Measurements from ENCODE around the gene PDCD6IP.
"Not testable (repeated sequence)": the region's sequence is repeated elsewhere in the genome, so short reads cannot be mapped to it uniquely, and the experiment has no call there.

The PDCD6IP gene

DNA sequence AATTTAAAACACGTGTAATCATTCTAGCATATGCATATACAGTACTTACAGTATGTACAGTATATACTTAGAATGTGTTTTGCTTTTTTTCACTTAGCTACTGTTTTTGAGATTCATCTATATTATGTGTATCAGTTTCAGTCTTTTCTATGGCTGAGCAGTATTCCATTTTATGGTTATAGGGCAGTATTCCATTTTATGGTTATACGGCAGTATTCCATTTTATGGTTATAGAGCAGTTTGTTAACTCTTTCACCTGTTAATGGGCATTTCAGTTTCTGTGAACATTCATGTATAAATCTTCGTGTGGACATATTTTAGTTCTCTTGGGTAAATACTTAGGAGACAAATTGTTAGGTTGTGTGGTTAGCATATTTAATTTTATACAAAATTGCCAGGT, 40.9 kb downstream of the PDCD6IP start:
- no peaks in the 10 kb centered on the region for H3K27me3 ChIP-seq (ENCODE audit: control insufficient read depth in 5 of 5, insufficient read depth in 4 of 5, low read length in 5 of 5)
- no peak overlapping the region for H3K9ac ChIP-seq (ENCODE audit: low read length in 5 of 5)
- no peak overlapping the region for H3K4me3 ChIP-seq (ENCODE audit: low read depth in 1 of 5, low read length in 5 of 5)
- no peaks in the 10 kb centered on the region for H3K9me3 ChIP-seq (ENCODE audit: control insufficient read depth in 5 of 5, low read length in 5 of 5)
- no peak overlapping the region for H3K27ac ChIP-seq (ENCODE audit: low read depth, low read length)
- H3K36me3 ChIP-seq (ENCODE audit: control insufficient read depth in 5 of 5, insufficient read depth in 5 of 5, low read length in 5 of 5), result peaks cover 12 to 42% (median 23%) of the 10 kb centered on the region in 5 donors
- no peaks in the 10 kb centered on the region for H3K4me1 ChIP-seq (ENCODE audit: control insufficient read depth in 5 of 5, insufficient read depth in 5 of 5, low read length in 5 of 5)

DNA sequence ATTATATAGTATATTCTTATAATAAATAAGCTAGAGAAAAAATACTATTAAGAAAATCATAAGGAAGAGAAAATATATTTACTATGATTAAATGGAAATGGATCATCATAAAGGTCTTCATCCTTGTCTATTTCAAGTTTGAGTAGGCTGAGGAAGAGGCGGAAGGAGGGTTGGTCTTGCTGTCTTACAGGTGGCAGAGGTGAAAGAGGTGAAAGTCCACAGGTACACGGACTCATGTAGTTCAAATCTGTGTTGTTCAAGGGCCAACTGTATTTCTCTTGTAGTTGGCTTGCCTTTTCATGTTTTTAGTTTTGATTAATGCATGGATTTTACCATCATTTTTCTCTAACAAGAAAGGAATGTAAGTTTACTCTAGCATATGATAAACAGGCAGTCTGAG, 41.7 kb downstream of the PDCD6IP start:
- Histone ChIP-seq H3K27ac (ENCODE audit: low read depth, low read length) (no peak overlapping the region), H3K27me3 (ENCODE audit: control insufficient read depth in 5 of 5, insufficient read depth in 4 of 5, low read length in 5 of 5) (no peaks in the 10 kb centered on the region), H3K9ac (ENCODE audit: low read length in 5 of 5) (no peak overlapping the region), H3K36me3 (ENCODE audit: control insufficient read depth in 5 of 5, insufficient read depth in 5 of 5, low read length in 5 of 5) (peaks cover 13 to 48% (median 26%) of the 10 kb centered on the region in 5 donors), H3K4me3 (ENCODE audit: low read depth in 1 of 5, low read length in 5 of 5) (no peak overlapping the region), H3K4me1 (ENCODE audit: control insufficient read depth in 5 of 5, insufficient read depth in 5 of 5, low read length in 5 of 5) (no peaks in the 10 kb centered on the region), H3K9me3 (ENCODE audit: control insufficient read depth in 5 of 5, low read length in 5 of 5) (no peaks in the 10 kb centered on the region)

DNA sequence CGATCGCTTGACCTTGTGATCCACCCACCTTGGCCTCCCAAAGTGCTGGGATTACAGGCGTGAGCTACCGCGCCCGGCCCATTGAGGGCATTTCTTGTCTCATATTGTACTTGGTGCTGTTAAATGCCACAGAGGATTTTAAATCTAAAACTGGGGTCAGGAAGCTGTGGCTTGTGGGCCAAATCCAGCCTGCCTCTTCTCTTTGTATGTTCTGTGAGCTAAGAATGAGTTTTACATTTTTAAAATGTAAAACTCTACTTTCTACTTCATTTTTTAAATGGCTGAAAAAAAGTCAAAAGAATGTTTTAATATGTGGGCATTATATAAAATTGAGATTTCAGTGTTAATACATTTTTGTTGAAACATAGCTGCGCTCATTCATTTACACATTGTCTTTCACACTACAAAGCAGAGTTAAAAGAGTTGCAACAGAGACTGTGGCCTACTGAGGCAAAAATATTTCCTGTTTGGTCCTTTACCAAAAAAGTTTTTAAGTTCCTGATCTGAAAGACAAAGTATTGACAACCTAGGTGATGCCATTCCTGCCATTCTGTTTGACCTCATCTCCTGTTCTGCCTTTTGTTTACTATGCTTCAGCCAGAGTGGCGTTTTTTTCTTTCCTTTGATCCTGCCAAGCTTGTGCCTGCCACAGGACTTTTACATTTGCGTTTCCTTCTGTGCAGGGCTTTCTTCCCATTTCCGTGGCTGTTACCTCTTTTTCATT, 50.4 kb downstream of the PDCD6IP start:
- H3K27ac ChIP-seq (ENCODE audit: low read depth, low read length), result no peak overlapping the region
- H3K36me3 ChIP-seq (ENCODE audit: control insufficient read depth in 5 of 5, insufficient read depth in 5 of 5, low read length in 5 of 5), result peaks cover 18 to 38% (median 26%) of the 10 kb centered on the region in 5 donors
- H3K27me3 ChIP-seq (ENCODE audit: control insufficient read depth in 5 of 5, insufficient read depth in 4 of 5, low read length in 5 of 5), result no peaks in the 10 kb centered on the region

DNA sequence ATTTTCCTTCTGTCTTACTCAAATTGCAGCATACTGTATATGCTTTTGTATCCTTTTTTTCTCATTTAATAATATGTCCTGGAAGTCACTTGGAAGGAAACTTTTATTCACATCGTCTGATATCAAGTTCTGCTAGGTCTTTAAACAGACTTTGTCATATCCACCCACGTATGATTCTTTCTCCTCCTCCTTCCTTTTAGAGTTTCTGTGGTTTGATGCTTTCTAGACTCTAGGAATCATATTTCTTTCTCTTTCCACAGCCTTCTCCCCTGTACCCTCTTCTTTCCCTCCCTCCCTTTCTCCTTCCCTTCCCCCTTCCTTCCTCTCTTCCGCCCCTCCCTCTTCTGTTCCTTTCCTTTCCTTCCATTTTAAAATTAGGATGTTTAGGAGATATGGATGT, 52.2 kb downstream of the PDCD6IP start:
- H3K27ac ChIP-seq (ENCODE audit: low read depth, low read length); H3K4me3 ChIP-seq (ENCODE audit: low read depth in 1 of 5, low read length in 5 of 5); H3K27me3 ChIP-seq (ENCODE audit: control insufficient read depth in 5 of 5, insufficient read depth in 4 of 5, low read length in 5 of 5); H3K9me3 ChIP-seq (ENCODE audit: control insufficient read depth in 5 of 5, low read length in 5 of 5); H3K9ac ChIP-seq (ENCODE audit: low read length in 5 of 5); H3K4me1 ChIP-seq (ENCODE audit: control insufficient read depth in 5 of 5, insufficient read depth in 5 of 5, low read length in 5 of 5): not testable (repeated sequence)
- peaks cover 21 to 37% (median 35%) of the 10 kb centered on the region in 5 donors for H3K36me3 ChIP-seq (ENCODE audit: control insufficient read depth in 5 of 5, insufficient read depth in 5 of 5, low read length in 5 of 5)

More for the DNA sequence above, 50.4 kb downstream of the PDCD6IP start:
- H3K9ac ChIP-seq (ENCODE audit: low read length in 5 of 5), result no peak overlapping the region
- no peak overlapping the region for H3K4me3 ChIP-seq (ENCODE audit: low read depth in 1 of 5, low read length in 5 of 5)
- H3K9me3 ChIP-seq (ENCODE audit: control insufficient read depth in 5 of 5, low read length in 5 of 5), result no peaks in the 10 kb centered on the region
- H3K4me1 ChIP-seq (ENCODE audit: control insufficient read depth in 5 of 5, insufficient read depth in 5 of 5, low read length in 5 of 5), result no peaks in the 10 kb centered on the region

DNA sequence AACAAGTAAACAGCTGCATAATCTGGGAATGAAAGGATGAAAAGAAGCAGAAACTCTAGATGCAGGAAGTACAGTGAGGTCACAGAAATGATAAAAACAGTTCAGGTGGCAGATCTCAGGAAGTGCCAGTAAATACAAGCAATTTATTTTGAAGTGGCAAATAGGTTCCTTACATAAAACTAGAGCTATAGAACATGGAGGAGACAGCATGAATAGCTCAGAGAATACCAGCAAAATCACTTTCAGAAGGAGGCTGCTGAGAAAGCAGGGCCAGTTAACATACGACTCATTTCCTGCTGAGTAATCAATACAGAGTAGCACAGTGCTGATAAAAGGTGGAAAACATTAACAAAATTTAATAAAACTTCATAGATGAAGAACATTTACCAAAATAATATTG, 57.0 kb downstream of the PDCD6IP start:
- H3K9ac ChIP-seq (ENCODE audit: low read length in 5 of 5); H3K27me3 ChIP-seq (ENCODE audit: control insufficient read depth in 5 of 5, insufficient read depth in 4 of 5, low read length in 5 of 5); H3K27ac ChIP-seq (ENCODE audit: low read depth, low read length); H3K4me1 ChIP-seq (ENCODE audit: control insufficient read depth in 5 of 5, insufficient read depth in 5 of 5, low read length in 5 of 5); H3K9me3 ChIP-seq (ENCODE audit: control insufficient read depth in 5 of 5, low read length in 5 of 5); H3K4me3 ChIP-seq (ENCODE audit: low read depth in 1 of 5, low read length in 5 of 5): not testable (repeated sequence)
- H3K36me3 ChIP-seq (ENCODE audit: control insufficient read depth in 5 of 5, insufficient read depth in 5 of 5, low read length in 5 of 5), result peaks cover 25 to 45% (median 37%) of the 10 kb centered on the region in 5 donors

DNA sequence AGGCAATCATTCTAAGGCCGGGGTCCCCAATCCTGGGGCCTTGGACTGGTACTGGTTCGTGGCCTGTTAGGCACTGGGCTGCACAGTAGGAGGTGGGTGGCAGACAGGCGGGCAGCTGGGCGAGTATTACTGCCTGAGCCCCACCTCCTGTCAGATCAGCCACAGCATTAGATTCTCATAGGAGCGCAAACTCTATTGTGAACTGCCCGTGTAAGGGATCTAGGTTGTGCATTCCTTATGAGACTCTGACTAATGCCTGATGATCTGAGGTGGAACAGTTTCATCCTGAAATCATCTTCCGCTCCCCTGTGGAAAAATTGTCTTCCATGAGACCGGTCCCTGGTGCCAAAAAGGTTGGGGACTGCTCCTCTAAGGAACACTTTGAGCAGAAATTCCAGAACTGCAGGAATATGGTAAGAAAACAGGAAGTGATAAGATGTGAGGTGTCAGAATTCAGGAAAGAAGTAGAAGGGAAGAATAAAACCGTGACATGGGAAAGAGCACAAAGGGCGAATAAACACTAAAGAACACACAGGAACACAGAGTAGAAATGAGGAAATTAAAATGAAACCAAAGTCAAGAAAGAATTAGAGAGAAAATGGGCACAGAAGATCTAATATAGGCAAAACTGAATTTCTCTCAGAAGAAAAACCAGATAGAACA, 57.6 kb downstream of the PDCD6IP start:
- no peak overlapping the region for H3K27ac ChIP-seq (ENCODE audit: low read depth, low read length)
- no peaks in the 10 kb centered on the region for H3K9me3 ChIP-seq (ENCODE audit: control insufficient read depth in 5 of 5, low read length in 5 of 5)
- no peak overlapping the region for H3K9ac ChIP-seq (ENCODE audit: low read length in 5 of 5)
- no peaks in the 10 kb centered on the region for H3K4me1 ChIP-seq (ENCODE audit: control insufficient read depth in 5 of 5, insufficient read depth in 5 of 5, low read length in 5 of 5)
- H3K36me3 ChIP-seq (ENCODE audit: control insufficient read depth in 5 of 5, insufficient read depth in 5 of 5, low read length in 5 of 5), result peaks cover 24 to 43% (median 40%) of the 10 kb centered on the region in 5 donors
- no peak overlapping the region for H3K4me3 ChIP-seq (ENCODE audit: low read depth in 1 of 5, low read length in 5 of 5)
- no peaks in the 10 kb centered on the region for H3K27me3 ChIP-seq (ENCODE audit: control insufficient read depth in 5 of 5, insufficient read depth in 4 of 5, low read length in 5 of 5)

DNA sequence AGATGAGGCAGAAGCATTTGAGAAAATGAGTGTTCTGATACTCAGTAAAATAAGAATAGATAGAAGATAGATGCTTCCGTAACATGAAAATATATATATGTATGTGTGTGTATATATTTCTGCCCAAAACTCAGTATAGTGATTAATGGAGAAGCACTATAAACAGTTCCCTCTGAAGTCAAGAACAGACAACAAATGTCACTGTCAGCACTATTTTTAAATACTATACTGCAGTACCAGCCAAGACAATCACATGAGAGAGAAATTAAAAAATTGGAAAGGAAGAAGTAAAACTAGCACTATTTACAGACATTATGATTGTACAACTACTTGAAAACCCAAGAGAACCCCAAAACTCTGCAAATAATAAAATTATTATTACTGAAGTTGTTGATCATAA, 59.3 kb downstream of the PDCD6IP start:
- H3K36me3 ChIP-seq (ENCODE audit: control insufficient read depth in 5 of 5, insufficient read depth in 5 of 5, low read length in 5 of 5), result peaks cover 25 to 39% (median 36%) of the 10 kb centered on the region in 5 donors
- not testable (repeated sequence) for H3K27me3 ChIP-seq (ENCODE audit: control insufficient read depth in 5 of 5, insufficient read depth in 4 of 5, low read length in 5 of 5); H3K9me3 ChIP-seq (ENCODE audit: control insufficient read depth in 5 of 5, low read length in 5 of 5); H3K4me3 ChIP-seq (ENCODE audit: low read depth in 1 of 5, low read length in 5 of 5); H3K4me1 ChIP-seq (ENCODE audit: control insufficient read depth in 5 of 5, insufficient read depth in 5 of 5, low read length in 5 of 5); H3K27ac ChIP-seq (ENCODE audit: low read depth, low read length); H3K9ac ChIP-seq (ENCODE audit: low read length in 5 of 5)

DNA sequence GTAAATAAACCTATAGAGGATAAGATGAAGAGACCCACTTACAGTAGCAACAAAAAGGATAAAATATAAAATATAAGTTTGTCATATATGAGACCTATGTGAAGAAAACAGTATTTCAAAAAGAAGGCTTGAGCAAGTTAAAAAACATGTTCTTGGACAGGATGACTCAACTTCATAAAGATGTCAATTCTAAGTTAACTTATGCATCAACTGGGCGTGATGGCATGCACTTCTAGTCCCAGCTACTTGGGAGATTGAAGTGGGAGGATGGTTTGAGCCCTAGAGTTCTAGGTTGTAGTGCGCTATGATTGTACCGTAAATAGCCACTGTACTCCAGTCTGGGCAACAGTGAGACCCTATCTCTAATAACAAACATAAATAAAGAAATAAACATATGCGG, 59.7 kb downstream of the PDCD6IP start:
- H3K27me3 ChIP-seq (ENCODE audit: control insufficient read depth in 5 of 5, insufficient read depth in 4 of 5, low read length in 5 of 5), result no peaks in the 10 kb centered on the region
- H3K9me3 ChIP-seq (ENCODE audit: control insufficient read depth in 5 of 5, low read length in 5 of 5), result no peaks in the 10 kb centered on the region
- no peak overlapping the region for H3K4me3 ChIP-seq (ENCODE audit: low read depth in 1 of 5, low read length in 5 of 5)
- H3K36me3 ChIP-seq (ENCODE audit: control insufficient read depth in 5 of 5, insufficient read depth in 5 of 5, low read length in 5 of 5), result peaks cover 25 to 39% (median 37%) of the 10 kb centered on the region in 5 donors
- no peaks in the 10 kb centered on the region for H3K4me1 ChIP-seq (ENCODE audit: control insufficient read depth in 5 of 5, insufficient read depth in 5 of 5, low read length in 5 of 5)
- no peak overlapping the region for H3K27ac ChIP-seq (ENCODE audit: low read depth, low read length)
- no peak overlapping the region for H3K9ac ChIP-seq (ENCODE audit: low read length in 5 of 5)

DNA sequence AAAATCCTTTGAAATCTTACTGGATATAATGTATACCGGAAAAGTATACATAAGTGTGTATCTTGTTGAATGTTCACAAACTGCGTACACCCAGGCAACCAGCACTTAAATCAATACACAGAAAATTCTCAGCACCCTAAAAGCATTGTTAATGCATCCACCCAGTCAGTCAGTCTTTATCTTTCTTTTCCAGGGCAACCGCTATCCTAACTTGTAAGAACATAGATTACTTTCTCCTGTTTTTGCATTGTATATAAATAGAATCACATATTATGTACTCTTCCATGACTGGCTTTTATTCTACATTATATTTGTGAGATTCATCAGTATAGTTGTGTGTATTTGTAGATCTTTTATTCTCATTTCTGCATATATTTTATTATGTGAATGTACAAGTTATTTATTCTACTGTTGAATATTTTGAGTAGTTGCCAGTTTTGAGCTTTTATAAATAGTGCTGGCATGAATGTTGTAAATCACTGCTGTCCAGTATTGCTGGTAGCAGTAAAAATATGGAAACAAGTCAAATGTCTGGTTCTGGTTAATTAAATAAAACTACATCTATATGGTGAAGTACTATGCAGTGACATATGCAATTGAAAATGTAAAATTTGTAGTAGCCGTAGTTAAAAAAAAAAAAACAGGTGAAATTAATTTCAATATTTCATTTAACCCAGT, 62.1 kb downstream of the PDCD6IP start:
- no peaks in the 10 kb centered on the region for H3K4me1 ChIP-seq (ENCODE audit: control insufficient read depth in 5 of 5, insufficient read depth in 5 of 5, low read length in 5 of 5)
- no peak overlapping the region for H3K27ac ChIP-seq (ENCODE audit: low read depth, low read length)
- H3K9ac ChIP-seq (ENCODE audit: low read length in 5 of 5), result no peak overlapping the region
- H3K27me3 ChIP-seq (ENCODE audit: control insufficient read depth in 5 of 5, insufficient read depth in 4 of 5, low read length in 5 of 5), result no peaks in the 10 kb centered on the region
- no peaks in the 10 kb centered on the region for H3K9me3 ChIP-seq (ENCODE audit: control insufficient read depth in 5 of 5, low read length in 5 of 5)
- H3K36me3 ChIP-seq (ENCODE audit: control insufficient read depth in 5 of 5, insufficient read depth in 5 of 5, low read length in 5 of 5), result peaks cover 31 to 51% (median 44%) of the 10 kb centered on the region in 5 donors
- no peak overlapping the region for H3K4me3 ChIP-seq (ENCODE audit: low read depth in 1 of 5, low read length in 5 of 5)

DNA sequence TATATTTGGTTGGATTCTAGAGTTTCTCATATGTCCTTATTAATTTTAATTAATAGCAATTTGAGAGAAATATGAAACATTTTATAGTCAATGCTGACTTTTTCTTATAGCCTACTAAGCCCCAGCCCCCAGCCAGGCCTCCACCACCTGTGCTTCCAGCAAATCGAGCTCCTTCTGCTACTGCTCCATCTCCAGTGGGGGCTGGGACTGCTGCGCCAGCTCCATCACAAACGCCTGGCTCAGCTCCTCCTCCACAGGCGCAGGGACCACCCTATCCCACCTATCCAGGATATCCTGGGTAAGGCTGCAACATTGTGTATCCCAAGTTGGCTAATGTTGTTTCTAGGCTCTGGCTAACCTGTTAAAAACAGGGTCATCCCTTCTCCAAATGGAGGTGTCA, 66.7 kb downstream of the PDCD6IP start:
- Histone ChIP-seq H3K9ac (ENCODE audit: low read length in 5 of 5) (no peak overlapping the region), H3K27me3 (ENCODE audit: control insufficient read depth in 5 of 5, insufficient read depth in 4 of 5, low read length in 5 of 5) (no peaks in the 10 kb centered on the region), H3K36me3 (ENCODE audit: control insufficient read depth in 5 of 5, insufficient read depth in 5 of 5, low read length in 5 of 5) (peaks cover 35 to 55% (median 47%) of the 10 kb centered on the region in 5 donors), H3K4me3 (ENCODE audit: low read depth in 1 of 5, low read length in 5 of 5) (no peak overlapping the region), H3K9me3 (ENCODE audit: control insufficient read depth in 5 of 5, low read length in 5 of 5) (no peaks in the 10 kb centered on the region), H3K4me1 (ENCODE audit: control insufficient read depth in 5 of 5, insufficient read depth in 5 of 5, low read length in 5 of 5) (no peaks in the 10 kb centered on the region), H3K27ac (ENCODE audit: low read depth, low read length) (no peak overlapping the region)

Measured in subcutaneous abdominal adipose tissue (tissue), 5 donors.